ENCODE results near the gene SF3B2.

SF3B2 gene

GRCh38 chr11:66051371-66051765, 796 bp upstream of the SF3B2 start:
- peak overlapping the region; percentile 77 for H3K4me3 ChIP-seq (ENCODE audit: low read length)
- no peak for DNase-seq (ENCODE audit: low read depth)
- TF ChIP-seq, protein P1, sequence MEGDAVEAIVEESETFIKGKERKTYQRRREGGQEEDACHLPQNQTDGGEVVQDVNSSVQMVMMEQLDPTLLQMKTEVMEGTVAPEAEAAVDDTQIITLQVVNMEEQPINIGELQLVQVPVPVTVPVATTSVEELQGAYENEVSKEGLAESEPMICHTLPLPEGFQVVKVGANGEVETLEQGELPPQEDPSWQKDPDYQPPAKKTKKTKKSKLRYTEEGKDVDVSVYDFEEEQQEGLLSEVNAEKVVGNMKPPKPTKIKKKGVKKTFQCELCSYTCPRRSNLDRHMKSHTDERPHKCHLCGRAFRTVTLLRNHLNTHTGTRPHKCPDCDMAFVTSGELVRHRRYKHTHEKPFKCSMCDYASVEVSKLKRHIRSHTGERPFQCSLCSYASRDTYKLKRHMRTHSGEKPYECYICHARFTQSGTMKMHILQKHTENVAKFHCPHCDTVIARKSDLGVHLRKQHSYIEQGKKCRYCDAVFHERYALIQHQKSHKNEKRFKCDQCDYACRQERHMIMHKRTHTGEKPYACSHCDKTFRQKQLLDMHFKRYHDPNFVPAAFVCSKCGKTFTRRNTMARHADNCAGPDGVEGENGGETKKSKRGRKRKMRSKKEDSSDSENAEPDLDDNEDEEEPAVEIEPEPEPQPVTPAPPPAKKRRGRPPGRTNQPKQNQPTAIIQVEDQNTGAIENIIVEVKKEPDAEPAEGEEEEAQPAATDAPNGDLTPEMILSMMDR (conservative IDR thresholded peaks at IDR 0.05; ENCODE audit: low read length) = no peak

- no peak for DNase-seq (ENCODE audit: low read depth)
- TF ChIP-seq, protein P1 (conservative IDR thresholded peaks at IDR 0.05; ENCODE audit: low read length) = no peak
- peak overlapping the region; percentile 77 for H3K4me3 ChIP-seq (ENCODE audit: low read length)
Measured at GRCh38 chr11:66052664-66052982, 459 bp downstream of the SF3B2 start.

- H3K4me3 ChIP-seq (ENCODE audit: low read length) = no peak overlapping the region
- TF ChIP-seq, protein P1 (conservative IDR thresholded peaks at IDR 0.05; ENCODE audit: low read length) = no peak
- DNase-seq (ENCODE audit: low read depth) = no peak
Measured at GRCh38 chr11:66055021-66055420, 2.9 kb downstream of the SF3B2 start.

DNA sequence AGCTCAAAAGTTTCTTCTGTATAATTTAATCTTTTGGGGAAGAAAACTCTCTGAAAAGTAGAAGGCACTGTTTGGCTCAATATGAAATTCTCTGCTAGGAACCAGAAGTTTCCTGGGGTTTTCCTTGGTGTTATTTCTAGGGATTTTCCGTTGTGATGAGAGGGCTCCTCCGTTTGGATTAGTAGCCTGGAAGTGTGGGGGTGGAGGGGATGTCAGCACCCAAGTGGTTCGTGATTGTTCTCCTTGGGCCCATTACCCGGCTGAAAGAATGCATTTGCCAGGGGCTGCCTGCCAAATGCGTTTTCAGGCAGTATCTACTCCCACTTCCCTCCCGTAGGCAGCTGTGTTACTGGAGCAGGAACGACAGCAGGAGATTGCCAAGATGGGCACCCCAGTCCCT, 4.3 kb downstream of the SF3B2 start:
- no peak overlapping the region for H3K4me3 ChIP-seq (ENCODE audit: low read length)
- TF ChIP-seq, protein P1 (conservative IDR thresholded peaks at IDR 0.05; ENCODE audit: low read length) = no peak
- no peak for DNase-seq (ENCODE audit: low read depth)

DNA sequence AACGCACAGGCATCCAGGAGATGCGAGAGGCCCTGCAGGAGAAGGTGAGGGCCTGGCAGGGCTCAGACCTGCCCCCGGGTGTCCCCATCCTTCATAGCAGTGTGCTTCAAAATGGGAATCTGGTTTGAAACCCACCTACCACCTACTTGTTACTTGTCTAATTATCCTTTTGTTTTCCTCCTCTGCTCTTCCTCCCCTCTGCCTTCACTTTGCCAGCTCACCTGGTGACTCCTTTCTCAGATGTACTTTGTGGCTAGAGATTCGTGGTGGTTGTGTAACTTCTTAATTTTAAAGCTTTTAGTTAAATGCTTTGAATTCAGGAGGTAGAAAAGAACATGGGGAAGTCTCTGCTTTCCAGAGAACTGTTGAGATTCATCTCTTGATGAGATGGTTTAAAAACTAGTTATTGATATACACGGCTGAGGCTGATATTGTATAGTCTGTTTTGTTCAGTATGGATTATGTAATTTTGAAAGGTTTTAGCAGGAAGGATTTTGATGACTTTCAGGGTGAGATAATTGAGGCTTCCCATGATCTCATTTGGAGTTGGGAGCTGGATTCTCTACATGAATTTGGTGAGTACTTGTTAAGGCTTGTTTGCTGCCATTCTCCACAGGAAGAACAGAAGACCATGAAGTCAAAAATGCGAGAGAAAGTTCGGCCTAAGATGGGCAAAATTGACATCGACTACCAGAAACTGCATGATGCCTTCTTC, 8.0 kb downstream of the SF3B2 start:
- TF ChIP-seq, protein P1 (conservative IDR thresholded peaks at IDR 0.05; ENCODE audit: low read length) = no peak
- no peak overlapping the region for H3K4me3 ChIP-seq (ENCODE audit: low read length)
- DNase-seq (ENCODE audit: low read depth) = no peak

DNA sequence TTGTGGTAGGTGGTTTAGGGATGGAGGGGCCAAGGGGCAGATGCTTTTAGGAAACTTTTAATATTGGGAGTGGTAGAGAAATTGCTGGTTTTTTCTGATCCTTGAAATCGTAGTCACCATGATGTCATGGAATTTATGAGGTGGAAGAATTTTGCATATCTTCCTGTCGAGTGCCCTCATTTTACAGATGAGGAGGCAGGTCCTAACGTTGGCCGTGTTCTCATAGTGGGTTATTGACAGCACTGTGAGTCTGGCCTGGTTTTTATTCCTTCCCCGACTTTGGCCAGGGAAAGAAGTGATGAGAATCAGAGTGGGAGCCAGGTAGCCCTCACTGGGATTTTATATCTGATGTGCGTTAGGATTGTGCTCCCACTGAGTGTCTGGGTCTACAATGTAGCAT, 9.1 kb downstream of the SF3B2 start:
- TF ChIP-seq, protein P1 (conservative IDR thresholded peaks at IDR 0.05; ENCODE audit: low read length) = no peak
- no peak for DNase-seq (ENCODE audit: low read depth)
- no peak overlapping the region for H3K4me3 ChIP-seq (ENCODE audit: low read length)

GRCh38 chr11:66062408-66062807, 10.2 kb downstream of the SF3B2 start:
- TF ChIP-seq, protein P1 (conservative IDR thresholded peaks at IDR 0.05; ENCODE audit: low read length) = no peak
- no peak for DNase-seq (ENCODE audit: low read depth)
- no peak overlapping the region for H3K4me3 ChIP-seq (ENCODE audit: low read length)

Data from AG10803 (cell line).